NCI-H2081 (cell line): ENCODE results near the gene IKZF4.
"Not testable (repeated sequence)": the region's sequence is repeated elsewhere in the genome, so short reads cannot be mapped to it uniquely, and the experiment has no call there.

ENCODE experiments used
- DNase-seq, 2 experiments: peaks; one replicate each; lab custom pipeline; 2025; lab: John Stamatoyannopoulos, UW

Gene IKZF4

DNA sequence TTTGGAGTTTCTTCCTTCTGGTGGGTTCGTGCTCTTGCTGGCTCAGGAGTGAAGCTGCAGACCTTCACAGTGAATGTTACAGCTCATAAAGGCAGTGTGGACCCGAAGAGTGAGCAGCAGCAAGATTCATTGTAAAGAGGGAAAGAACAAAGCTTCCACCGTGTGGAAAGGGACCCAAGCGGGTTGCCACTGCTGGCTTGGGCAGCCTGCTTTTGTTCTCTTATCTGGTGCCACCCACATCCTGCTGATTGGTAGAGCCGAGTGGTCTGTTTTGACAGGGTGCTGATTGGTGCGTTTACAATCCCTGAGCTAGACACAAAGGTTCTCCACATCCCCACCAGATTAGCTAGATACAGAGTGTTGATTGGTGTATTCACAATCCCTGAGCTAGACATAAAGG, 21.3 kb upstream of the IKZF4 start:
- DNase-seq: not testable (repeated sequence)

DNA sequence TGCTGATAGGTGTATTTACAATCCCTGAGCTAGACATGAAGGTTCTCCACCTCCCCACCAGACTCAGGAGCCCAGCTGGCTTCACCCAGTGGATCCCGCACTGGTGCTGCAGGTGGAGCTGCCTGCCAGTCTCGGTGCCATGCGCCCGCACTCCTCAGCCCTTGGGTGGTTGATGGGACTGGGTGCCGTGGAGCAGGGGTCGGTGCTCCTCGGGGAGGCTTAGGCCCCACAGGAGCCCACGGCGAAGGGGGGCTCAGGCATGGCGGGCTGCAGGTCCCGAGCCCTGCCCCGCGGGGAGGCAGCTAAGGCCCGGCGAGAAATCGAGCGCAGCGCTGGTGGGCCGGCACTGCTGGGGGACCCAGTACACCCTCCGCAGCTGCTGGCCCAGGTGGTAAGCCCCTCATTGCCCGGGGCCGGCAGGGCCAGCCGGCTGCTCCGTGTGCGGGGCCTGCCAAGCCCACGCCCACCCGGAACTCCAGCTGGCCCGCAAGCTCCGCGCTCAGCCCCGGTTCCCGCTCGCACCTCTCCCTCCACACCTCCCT, 20.8 kb upstream of the IKZF4 start:
- DNase-seq: not testable (repeated sequence)

DNA sequence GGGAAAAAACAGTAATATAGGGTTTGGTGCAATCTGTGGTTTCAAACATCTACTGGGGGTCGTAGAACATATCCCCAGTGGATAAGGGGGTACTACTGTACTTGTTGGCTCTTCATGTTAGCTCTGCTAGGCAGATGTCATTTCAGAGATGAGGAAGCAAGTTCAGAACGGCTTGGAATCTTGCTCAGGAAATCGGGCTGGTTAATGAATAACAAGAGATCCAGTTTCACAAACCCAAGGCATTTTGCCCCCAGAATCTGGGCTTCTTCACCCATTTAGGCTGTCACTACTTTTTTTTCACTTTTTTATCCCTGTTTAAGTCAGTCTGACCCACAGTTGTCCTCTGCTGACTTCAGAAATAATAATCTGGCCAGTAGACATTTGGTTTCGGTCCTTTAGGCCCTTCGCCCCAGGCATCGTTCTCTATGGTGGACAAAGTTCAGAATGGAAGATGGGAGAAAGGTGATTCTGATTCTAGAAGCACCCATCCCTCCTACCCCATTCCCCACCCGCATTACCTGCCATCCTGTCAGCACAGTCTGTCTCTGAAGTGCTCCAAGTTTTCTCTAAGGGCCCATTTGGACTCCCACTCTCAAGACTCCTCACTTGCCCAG, 19.2 kb upstream of the IKZF4 start:
- DNase-seq: no peak

DNA sequence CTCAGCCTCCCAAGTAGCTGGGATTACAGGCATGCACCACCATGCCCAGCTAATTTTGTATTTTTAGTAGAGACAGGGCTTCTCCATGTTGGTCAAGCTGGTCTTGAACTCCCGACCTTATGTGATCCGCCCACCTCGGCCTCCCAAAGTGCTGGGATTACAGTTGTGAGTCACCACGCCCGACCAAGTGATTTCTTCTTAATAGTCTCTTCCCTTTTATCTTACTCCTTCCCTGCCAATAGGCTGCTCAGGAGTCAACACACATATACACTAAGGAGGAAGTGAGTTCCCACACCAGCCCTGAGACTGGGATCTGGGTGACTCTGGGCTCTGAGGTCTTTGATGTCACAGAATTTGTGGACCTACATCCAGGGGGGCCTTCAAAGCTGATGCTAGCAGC, 17.5 kb upstream of the IKZF4 start:
- not testable (repeated sequence) for DNase-seq

DNA sequence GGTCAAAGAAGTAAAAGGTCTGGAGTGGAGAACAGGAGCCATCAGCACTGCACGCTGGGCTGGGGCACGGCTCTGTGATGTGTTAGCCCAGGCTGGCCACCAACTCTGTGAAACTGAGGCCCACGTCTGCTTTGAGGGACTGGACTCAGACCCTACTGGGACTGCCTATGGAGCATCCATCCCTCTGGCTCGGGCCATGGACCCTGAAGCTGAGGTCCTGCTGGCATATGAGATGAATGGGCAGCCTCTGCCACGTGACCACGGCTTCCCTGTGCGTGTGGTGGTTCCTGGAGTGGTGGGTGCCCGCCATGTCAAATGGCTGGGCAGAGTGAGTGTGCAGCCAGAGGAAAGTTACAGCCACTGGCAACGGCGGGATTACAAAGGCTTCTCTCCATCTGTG, 16.6 kb upstream of the IKZF4 start:
- DNase-seq: no peak

DNA sequence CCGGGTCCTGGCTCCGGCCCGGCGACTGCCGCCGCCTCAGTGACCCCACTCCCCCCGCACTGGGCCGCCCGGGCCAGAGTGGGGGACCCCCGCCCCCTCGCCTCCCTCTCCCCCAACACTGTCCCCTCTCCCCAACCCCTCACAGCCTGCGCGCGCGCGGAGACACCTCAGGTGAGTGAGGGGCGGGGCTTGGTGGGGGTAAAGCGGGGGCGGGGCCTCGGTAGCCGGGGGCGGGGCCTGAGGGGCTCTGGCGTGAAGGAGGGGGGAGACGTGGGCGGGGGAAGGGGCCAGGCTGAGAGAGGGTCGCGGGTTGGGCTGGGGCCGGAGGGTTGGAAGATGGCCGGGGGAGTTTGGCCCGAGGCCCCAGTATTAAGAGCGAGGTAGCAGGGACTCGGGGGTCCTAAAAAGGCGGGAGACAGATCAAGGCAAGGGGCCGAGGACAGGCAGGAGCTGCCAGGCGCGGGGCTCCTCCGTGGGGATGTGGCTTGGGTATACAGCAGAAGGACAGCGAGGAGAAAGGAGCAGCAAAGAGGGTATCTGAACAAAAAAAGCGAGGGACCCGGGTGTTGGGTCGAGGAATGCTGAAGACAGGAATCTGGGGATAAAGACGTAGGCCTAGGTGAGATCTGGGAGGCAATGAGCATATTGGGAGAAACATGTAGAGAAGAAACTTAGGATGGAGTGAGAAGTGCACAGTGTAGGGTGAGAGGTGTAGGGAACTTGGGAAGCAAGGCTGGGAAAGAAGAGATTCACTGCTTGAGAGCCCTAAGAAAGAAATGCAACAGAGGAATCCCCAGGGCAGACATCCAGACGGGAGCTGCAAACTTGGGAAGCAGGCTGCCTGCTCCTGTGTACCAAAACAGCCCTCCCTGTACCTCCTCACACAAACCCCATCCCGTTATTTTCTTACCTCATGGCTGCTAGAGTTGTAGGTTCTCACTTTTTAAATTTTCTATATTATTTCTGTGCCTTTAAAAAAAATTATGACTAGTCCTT, 13.0 kb upstream of the IKZF4 start:
- DNase-seq: peak; percentile 68 to 73

DNA sequence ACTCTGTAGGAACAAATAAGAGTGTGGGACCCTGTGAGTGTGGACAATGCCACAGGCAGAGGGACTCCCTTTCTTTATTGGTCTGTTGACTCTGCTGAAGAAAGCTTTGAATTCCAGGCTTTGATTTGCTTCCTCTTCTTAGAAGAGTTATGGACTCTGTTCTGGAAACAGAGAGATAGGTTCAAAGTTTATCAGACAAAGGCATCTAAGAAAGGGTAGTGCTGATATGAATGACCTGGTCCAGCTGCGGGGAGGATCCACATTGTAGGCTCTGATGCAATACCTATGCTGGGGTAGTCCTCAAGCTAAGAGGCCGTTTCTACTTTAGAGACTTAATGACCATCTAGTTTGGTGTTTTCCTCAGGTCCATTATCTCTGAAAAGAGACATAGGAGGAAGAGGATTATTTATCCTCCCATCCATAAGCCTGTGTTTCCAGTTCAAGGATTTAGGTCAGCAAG, 10.7 kb upstream of the IKZF4 start:
- DNase-seq: no peak

DNA sequence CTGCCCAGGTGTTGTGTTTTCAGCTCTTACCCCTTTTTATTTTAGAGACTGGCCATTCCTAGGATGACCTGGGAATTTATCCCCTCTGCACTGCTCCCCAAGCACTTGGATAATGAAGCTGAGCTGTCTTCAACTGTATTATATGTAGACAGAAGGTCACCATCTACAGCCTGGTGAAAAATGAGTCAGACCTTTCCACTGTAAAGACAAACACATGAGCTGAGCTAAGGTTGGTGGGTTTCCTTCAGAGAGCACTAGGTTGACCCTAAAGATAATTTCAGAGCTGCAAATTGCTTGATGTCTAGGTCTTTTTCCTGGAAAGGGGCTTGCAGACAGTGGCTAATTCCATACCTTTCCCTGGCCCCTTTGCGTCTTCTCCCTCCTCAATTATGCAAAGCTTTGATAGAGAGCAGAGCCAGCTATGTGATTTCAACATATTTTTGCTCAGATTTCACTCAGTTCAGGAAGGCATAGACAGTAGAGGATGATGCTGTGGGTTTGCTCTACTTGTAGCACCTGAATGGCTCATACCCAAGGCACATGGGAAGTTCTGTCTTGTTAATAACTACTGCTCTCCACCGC, 9.2 kb upstream of the IKZF4 start:
- DNase-seq: no peak

DNA sequence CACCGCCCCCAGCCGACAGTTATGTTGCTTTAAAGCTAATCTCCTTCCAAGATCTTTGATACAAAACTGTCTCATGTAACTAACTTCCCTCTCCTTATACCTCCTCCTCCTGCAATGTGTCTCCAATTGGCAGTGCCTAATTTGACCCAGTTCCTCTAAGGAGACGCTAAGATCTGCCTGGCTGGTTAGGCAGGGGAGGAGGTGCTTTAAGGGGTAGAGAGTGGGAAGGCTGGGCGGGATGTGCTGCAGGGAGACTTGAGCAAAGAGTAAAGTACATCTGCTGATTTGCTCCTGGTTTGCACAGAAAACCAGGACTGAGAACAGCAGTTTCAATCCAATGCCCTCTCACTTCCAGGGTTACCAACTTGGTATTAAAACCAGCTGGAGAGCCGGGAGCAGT, 7.4 kb upstream of the IKZF4 start:
- no peak for DNase-seq

DNA sequence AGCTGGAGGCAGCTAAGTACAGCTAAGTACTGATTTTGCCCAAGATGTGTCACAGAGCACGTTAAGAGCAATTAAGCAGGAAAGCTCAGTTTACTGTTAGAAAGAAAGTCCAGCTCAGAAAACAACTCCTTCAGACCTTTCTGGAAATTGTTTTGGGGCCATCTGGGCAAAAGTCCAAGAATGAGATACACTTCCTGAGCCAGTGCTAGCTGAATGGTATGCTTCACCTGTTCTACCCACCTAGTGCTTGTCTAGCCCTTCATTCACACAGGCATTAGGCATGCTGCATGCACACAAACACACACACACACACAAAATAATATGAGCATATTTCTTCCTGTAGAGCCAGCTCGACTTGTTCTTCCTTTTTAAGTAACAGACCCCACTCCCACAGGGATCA, 6.6 kb upstream of the IKZF4 start:
- DNase-seq: peak in 1 of 2 experiments; percentile 28

DNA sequence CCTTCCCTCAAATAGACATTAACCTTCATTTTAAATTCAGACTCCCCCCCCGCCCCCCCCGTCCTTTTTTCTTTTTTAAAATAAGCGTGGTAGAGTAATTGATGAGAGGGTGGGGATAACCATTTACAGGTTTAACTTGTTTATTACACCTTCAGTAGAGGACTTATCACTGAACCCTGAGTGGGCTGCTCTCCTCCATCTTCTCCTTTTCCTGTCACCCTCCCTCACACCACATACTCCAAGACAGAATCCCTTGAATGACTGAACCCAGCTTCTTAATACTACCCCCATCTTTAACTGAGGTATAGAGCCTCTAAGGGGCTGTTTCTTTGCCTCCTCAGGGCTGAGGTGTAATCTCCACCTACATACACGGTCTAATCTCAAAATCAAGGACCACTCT, 3.7 kb upstream of the IKZF4 start:
- DNase-seq: no peak

DNA sequence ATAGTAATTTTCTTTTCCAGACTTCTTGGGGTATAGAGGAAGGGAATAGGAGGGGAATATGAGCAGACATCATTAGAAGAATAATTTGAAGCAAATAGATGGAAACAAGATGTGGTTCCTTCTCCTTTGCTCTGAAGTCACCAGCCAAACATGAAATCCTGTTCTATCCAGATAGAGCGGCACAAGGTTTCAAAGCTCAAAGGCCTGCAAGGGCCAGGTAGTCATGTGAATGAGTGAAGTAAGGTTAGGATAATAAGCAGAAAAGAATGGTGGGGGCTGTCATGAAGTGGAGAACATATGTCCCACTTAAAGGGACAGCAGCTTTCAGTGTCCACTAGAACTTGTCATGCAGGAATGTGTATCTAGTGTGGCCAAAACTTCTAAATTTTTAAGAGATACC, 2.5 kb upstream of the IKZF4 start:
- DNase-seq: no peak

DNA sequence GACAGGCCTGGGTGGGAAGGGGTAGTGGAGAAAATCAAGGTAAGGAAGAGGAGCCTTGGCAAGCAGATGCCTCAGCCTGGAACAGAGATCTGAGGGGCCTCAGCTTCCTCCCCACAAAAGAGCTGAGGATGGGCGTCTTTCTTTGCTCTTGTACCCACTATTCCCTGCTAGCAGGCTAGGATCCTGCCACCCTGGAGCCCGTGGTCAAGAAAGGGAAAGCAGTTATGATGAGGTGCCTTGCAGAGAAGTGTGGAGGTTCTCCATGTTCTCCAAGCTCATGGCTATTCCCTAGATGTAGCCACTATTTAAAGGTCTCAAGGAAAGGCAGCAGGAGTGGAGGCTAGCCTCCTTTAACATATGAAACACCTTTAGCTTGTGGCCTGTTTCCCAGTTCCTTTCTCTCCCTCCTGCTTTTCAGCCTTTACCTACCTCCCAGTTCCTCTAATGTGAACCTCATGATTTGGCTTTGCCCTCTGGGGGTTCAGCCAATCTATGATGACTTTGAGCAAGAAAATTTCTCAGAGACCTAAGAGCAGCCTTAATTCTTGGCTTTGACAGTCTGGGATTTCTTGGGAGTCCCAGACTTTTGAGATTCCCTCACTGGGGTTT, 1.1 kb downstream of the IKZF4 start:
- no peak for DNase-seq

DNA sequence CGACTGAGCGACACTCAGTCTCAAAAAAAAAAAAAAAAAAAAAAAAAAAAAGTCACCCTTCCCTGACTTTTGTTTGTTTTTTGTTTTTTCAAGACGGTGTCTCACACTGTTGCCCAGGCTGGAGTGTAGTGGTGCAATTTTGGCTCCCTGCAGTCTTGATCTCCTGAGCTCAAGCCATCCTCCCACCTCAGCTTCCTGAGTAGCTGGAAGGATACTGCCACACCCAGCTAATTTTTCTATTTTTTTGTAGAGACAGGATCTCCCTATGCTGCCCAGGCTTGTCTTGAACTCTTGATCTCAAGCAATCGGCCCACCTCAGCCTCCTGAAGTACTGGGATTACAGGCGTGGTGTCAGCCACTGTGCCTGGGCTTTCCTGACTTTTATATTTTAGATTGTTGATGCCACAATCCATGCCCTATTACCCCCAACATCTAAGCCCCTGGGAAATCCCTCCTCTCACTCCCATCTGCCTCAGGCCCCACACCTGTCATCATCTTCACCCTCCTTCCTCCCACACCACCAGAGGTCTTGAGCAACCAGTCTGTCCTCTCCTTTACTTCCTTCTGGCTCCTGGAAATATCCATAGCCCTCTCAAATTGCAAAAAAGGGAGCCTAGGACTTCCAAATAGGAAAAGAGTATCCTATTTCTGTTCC, 7.8 kb downstream of the IKZF4 start:
- DNase-seq: no peak

DNA sequence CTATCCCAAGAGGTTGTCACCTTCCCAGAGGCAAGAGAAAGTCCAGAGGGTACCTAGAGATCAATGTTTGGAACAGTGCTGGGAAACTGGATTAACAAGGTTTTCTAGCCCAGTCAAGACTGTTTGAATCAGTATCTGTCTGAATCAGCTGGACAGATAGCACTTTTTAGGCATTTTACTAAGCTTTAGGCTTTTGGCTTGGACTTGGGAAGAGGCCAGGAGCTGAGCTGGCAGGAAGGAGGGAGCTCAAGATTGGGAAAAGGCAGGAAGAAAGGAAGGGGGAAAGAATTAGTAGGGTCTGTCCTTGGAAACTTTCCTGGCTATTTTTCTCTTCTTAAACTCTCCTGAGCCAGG, 8.3 kb downstream of the IKZF4 start:
- DNase-seq: no peak

DNA sequence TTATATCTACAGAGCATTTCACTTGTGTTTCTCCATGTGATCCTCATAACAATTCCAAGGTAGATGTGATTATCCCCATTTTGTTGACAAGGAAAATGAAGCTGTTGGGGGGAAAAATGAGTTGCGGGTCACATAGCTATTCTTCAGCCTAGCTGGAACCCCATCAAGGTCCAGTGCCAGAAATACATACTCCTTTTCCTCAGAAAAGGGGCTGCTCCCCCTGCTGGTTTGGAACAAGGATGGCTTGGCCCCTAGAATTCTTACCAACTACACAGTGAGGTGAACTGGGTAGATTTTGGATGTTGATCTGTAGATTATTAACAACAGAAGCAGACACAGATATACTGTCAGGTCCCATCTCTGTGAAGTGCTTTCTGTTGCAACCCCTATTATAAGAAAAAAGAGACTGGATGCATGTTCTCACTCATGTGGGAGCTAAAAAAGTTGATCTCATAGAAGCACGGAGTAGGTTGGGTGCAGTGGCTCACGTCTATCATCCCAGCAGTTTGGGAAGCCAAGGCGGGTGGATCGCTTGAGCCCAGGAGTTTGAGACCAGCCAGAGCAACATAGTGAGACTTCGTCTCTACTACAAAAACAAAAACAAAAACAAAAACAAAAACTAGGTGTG, 8.9 kb downstream of the IKZF4 start:
- peak in 1 of 2 experiments; percentile 14 for DNase-seq

DNA sequence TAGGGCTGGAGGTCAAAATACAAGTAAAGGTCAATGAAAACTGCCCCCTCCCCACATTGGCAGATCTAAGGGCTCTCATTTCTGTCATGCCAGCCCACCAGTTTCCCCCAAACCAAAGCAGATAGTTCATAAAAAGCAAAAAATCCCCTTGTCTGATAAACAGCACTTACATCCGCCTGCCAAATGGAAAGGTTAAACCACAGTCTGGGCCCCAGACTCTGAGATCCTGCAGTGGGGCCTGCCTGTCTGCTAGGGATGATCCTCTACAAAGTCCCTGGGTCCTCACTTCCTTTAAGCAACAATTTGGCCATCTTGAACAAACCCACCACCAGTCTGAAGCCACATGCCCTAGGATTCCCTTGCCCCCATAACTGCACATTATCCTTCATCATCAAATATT, 11.1 kb downstream of the IKZF4 start:
- no peak for DNase-seq

DNA sequence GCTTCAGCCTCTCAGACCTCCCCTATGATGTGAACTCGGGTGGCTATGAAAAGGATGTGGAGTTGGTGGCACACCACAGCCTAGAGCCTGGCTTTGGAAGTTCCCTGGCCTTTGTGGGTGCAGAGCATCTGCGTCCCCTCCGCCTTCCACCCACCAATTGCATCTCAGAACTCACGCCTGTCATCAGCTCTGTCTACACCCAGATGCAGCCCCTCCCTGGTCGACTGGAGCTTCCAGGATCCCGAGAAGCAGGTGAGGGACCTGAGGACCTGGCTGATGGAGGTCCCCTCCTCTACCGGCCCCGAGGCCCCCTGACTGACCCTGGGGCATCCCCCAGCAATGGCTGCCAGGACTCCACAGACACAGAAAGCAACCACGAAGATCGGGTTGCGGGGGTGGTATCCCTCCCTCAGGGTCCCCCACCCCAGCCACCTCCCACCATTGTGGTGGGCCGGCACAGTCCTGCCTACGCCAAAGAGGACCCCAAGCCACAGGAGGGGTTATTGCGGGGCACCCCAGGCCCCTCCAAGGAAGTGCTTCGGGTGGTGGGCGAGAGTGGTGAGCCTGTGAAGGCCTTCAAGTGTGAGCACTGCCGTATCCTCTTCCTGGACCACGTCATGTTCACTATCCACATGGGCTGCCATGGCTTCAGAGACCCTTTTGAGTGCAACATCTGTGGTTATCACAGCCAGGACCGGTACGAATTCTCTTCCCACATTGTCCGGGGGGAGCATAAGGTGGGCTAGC, 13.9 kb downstream of the IKZF4 start:
- no peak for DNase-seq

DNA sequence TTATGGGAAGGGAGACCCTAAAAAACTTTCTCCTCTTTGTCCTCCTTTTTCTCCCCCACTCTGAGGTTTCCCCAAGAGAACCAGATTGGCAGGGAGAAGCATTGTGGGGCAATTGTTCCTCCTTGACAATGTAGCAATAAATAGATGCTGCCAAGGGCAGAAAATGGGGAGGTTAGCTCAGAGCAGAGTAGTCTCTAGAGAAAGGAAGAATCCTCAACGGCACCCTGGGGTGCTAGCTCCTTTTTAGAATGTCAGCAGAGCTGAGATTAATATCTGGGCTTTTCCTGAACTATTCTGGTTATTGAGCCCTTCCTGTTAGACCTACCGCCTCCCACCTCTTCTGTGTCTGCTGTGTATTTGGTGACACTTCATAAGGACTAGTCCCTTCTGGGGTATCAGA, 16.3 kb downstream of the IKZF4 start:
- no peak for DNase-seq

DNA sequence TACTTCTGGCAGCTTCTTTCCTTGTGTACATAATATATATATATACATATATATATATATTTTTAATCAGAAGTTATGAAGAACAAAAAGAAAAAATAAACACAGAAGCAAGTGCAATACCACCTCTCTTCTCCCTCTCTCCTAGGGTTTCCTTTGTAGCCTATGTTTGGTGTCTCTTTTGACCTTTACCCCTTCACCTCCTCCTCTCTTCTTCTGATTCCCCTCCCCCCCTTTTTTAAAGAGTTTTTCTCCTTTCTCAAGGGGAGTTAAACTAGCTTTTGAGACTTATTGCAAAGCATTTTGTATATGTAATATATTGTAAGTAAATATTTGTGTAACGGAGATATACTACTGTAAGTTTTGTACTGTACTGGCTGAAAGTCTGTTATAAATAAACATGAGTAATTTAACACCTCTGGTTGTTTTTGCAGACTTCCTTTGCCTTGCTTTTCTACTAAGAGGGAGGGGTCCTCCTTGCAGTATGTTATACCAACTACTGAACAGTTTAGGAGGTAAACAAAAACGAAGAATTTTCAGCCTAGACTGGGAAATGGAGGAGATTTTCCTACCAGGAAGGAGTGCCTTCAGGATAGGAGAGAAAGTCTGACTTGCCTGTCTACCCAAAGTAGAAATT, 17.3 kb downstream of the IKZF4 start:
- DNase-seq: no peak
